OCI-LY1 (cell line): ENCODE data around the gene COL16A1.
A peak's percentile ranks its signal among the peaks of the same experiment; 100 is the strongest.

Experiments
- H2AFZ ChIP-seq: fragments of 200-600 bp; sonication (generic), shearing (Covaris generic); 2 replicates; pipeline ENCODE4 v1.6.0; 2014; ENCODE audit warnings: antibody characterized with exemption, mild to moderate bottlenecking, low read length
- H3F3A ChIP-seq: fragments of 200-600 bp; sonication (generic), shearing (Covaris generic); 2 replicates; pipeline ENCODE4 v1.6.0; 2014; ENCODE audit warnings: mild to moderate bottlenecking, antibody characterized with exemption, low read length, moderate library complexity; ENCODE audit not compliant: insufficient read depth
- H3K27ac ChIP-seq: fragments of 200-600 bp; sonication (generic); 2 replicates; pipeline ENCODE4 v1.5.1; 2014; ENCODE audit warnings: low read length, mixed run types, mild to moderate bottlenecking, low read depth; ENCODE audit not compliant: poor library complexity, severe bottlenecking
- H3K27me3 ChIP-seq: fragments of 200-600 bp; sonication (generic); 2 replicates; pipeline ENCODE4 v1.6.0; 2014; ENCODE audit warnings: antibody characterized with exemption, mild to moderate bottlenecking, low read length, moderate library complexity; ENCODE audit not compliant: insufficient read depth
- H3K36me3 ChIP-seq: fragments of 200-600 bp; sonication (generic); 2 replicates; pipeline ENCODE4 v1.6.1; 2014; ENCODE audit warnings: mild to moderate bottlenecking, antibody characterized with exemption, low read length, moderate library complexity, mixed read lengths; ENCODE audit not compliant: insufficient read depth
- H3K4me1 ChIP-seq: fragments of 200-600 bp; sonication (generic); 2 replicates; pipeline ENCODE4 v1.5.1; 2014; ENCODE audit warnings: mild to moderate bottlenecking, low read length, moderate library complexity; ENCODE audit not compliant: insufficient read depth, severe bottlenecking
- H3K4me2 ChIP-seq: fragments of 200-600 bp; sonication (generic), shearing (Covaris generic); 2 replicates; pipeline ENCODE4 v1.6.1; 2014; ENCODE audit warnings: low read length
- H3K4me3 ChIP-seq: fragments of 200-600 bp; sonication (generic); 2 replicates; pipeline ENCODE4 v1.5.1; 2014; ENCODE audit warnings: low read length, low read depth, mild to moderate bottlenecking, mixed read lengths; ENCODE audit not compliant: poor library complexity, severe bottlenecking
- H3K79me2 ChIP-seq: fragments of 200-600 bp; shearing (Covaris generic); 2 replicates; pipeline ENCODE4 v1.6.1; 2016; ENCODE audit warnings: mixed run types, low read length, mixed read lengths; ENCODE audit not compliant: insufficient read depth
- H3K9ac ChIP-seq: fragments of 200-600 bp; sonication (generic), shearing (Covaris generic); 2 replicates; pipeline ENCODE4 v1.6.1; 2014; ENCODE audit warnings: mild to moderate bottlenecking, low read length, mixed read lengths
- H3K9me2 ChIP-seq: fragments of 200-600 bp; sonication (generic), shearing (Covaris generic); 2 replicates; pipeline ENCODE4 v1.6.1; 2014; ENCODE audit warnings: low read depth, mild to moderate bottlenecking, low read length, mixed read lengths
- H3K9me3 ChIP-seq: fragments of 200-600 bp; shearing (Covaris generic); 2 replicates; pipeline ENCODE4 v1.6.1; 2014; ENCODE audit warnings: low read length, mixed read lengths
- H4K20me1 ChIP-seq: fragments of 200-600 bp; sonication (generic), shearing (Covaris generic); 2 replicates; pipeline ENCODE4 v1.6.0; 2016; ENCODE audit warnings: mild to moderate bottlenecking, low read length; ENCODE audit not compliant: insufficient read depth
- EZH2 ChIP-seq: fragments of 200-600 bp; sonication (generic), shearing (Covaris generic); IDR thresholded peaks from 2 replicates; pipeline ENCODE4 v1.8.0; 2017; ENCODE audit warnings: borderline replicate concordance, mixed run types, mild to moderate bottlenecking, antibody characterized with exemption, low read length, moderate library complexity, mixed read lengths
- TF ChIP-seq, protein P1 (sequence below): fragments of 200-600 bp; sonication (generic), shearing (Covaris generic); IDR thresholded peaks from 2 replicates; pipeline ENCODE4 v1.5.1; 2017; ENCODE audit warnings: mild to moderate bottlenecking, antibody characterized with exemption, low read length, moderate library complexity, mixed read lengths

The COL16A1 gene

DNA sequence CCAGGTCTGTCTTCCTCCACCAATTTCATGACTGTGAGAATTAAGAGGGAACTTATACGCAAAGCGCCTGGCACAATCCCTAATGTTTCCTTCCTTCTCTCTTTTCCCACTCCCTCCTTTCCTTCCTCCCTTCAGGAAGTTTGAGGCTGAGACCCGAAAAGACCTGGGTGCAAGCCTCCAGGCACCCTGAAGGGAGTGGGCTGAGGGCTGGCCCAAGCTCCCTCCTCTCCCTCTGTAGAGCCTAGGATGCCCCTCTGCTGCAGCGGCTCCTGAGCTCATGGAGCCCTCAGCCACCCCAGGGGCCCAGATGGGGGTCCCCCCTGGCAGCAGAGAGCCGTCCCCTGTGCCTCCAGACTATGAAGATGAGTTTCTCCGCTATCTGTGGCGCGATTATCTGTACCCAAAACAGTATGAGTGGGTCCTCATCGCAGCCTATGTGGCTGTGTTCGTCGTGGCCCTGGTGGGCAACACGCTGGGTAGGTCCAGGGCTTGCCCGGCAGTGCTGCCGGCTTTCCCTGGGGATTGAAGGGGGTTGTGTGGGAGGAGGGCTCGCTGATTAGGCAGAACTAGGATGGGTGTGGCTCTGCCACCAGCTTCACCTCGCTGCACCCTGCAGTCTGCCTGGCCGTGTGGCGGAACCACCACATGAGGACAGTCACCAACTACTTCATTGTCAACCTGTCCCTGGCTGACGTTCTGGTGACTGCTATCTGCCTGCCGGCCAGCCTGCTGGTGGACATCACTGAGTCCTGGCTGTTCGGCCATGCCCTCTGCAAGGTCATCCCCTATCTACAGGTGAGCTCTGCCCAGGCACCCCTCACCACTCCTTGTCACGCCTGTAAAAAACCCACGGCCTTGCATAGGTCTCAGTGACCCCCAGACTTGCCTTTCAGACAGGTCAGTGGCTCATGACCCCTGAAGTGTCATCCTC, 84.6 kb downstream of the COL16A1 start:
- Histone ChIP-seq H3K27me3 (peaks cover 8% of the 10 kb centered on the region), H3K27ac (no peak overlapping the region), H3K9ac (no peak overlapping the region), H3K4me1 (peaks cover 11% of the 10 kb centered on the region), H3K9me2 (no peaks in the 10 kb centered on the region), H3K79me2 (no peaks in the 10 kb centered on the region), H4K20me1 (no peaks in the 10 kb centered on the region), H3K4me2 (no peak overlapping the region), H3K9me3 (no peaks in the 10 kb centered on the region), H3K4me3 (no peak overlapping the region), H3K36me3 (no peaks in the 10 kb centered on the region; the same call in 1 of the 2 replicates), H3F3A (no peaks in the 10 kb centered on the region), H2AFZ (no peak overlapping the region)
- TF ChIP-seq, protein P1, sequence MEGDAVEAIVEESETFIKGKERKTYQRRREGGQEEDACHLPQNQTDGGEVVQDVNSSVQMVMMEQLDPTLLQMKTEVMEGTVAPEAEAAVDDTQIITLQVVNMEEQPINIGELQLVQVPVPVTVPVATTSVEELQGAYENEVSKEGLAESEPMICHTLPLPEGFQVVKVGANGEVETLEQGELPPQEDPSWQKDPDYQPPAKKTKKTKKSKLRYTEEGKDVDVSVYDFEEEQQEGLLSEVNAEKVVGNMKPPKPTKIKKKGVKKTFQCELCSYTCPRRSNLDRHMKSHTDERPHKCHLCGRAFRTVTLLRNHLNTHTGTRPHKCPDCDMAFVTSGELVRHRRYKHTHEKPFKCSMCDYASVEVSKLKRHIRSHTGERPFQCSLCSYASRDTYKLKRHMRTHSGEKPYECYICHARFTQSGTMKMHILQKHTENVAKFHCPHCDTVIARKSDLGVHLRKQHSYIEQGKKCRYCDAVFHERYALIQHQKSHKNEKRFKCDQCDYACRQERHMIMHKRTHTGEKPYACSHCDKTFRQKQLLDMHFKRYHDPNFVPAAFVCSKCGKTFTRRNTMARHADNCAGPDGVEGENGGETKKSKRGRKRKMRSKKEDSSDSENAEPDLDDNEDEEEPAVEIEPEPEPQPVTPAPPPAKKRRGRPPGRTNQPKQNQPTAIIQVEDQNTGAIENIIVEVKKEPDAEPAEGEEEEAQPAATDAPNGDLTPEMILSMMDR, result no peak
- TF ChIP-seq EZH2, result no peak

DNA sequence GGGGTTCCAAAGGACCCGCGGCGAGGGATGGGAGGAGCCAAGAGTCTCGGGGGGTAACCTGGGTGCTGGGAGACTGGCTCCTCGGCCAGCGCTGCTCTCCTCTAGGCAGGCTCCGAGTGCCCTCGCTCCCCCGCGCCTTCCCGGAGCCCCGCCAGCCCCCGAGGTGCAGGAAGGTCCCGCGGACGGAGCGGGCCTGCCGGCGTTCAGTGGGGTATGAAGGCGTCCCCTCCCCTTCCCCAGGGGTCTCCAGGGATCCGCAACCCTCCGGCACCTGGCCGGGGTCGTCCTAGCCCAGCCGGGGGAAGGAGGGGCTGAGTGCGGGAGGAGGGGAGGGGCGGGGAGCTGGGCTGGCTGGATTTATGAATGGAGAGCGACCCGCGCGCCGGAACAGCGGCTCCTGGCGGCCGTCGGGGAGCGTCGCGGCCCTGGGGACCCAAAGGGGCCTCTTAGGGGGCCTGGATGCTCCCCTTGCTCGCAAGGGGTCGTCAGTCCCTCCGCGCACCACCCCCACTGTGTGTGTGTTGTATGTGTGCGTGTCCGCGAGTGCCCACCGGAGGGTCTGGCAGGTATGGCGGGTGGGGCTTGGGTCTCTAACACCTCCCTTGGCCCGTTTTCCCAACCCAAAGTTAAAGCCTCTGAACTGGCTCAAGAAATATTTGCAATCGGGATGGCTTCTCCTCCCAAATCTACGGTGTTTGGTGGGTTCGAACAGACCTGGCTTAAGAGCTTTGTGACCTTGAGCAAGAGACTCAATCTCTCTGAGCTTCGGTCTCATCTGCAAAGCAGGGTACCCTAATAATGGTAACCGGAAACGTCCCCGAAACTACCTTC, 85.7 kb downstream of the COL16A1 start:
- H3K4me3 ChIP-seq, result peak overlapping the region; percentile 36
- no peak overlapping the region for H3K9ac ChIP-seq
- no peaks in the 10 kb centered on the region for H3K79me2 ChIP-seq
- no peaks in the 10 kb centered on the region for H3K9me3 ChIP-seq
- no peaks in the 10 kb centered on the region for H3F3A ChIP-seq
- peaks cover 8% of the 10 kb centered on the region for H3K27me3 ChIP-seq
- no peaks in the 10 kb centered on the region for H3K36me3 ChIP-seq
- peaks cover 11% of the 10 kb centered on the region for H3K4me1 ChIP-seq
- TF ChIP-seq EZH2, result no peak
- TF ChIP-seq, protein P1, result peak; percentile 86
- no peaks in the 10 kb centered on the region for H4K20me1 ChIP-seq
- no peak overlapping the region for H3K27ac ChIP-seq
- no peak overlapping the region for H2AFZ ChIP-seq
- no peaks in the 10 kb centered on the region for H3K9me2 ChIP-seq
- peak overlapping the region; percentile 51 for H3K4me2 ChIP-seq

DNA sequence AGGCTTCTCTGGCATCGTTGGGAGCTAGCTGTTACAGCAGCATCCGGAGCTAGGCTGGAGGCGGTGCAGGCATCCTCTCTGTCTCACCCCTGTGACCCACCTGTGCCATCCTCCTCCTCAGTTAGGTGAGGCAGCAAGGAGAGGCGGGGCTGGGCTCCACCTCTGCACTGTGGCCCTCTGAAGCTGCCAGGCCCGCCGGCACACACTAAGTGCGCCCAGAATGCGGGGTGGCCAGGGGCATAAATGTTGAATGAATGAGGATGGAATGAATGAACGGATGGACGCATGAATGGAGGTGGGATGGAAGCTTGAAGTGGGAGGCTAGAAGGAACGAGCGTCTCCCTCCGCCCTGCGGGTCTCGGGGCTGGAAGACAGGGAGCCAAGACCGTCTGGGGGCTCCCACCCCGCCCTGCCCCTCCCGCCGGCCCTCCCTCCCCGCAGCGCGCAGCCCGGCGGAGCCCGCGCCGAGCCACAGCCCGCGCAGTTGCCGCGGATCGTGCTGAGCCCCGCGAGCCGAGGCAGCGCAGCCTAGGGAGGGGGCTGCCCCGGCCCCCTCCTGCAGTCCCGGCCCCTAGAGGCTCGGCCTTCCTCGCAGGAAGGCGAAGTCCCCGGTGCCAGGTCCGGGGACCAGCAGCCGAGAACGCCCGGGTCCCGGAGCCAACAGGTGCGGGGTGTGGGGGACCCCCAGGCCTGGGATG, 86.5 kb downstream of the COL16A1 start, which contains the start of gene HCRTR1:
Gene HCRTR1 (plus strand): TSS at position 472 of the 698 bp plus-strand sequence. CDS start 1,504 bp downstream, outside the sequence.
- no peaks in the 10 kb centered on the region for H3K9me2 ChIP-seq
- no peak within 1 kb of the TSS for H3K9ac ChIP-seq
- H3K27me3 ChIP-seq, result peaks cover 8% of the 10 kb centered on the region
- H3K36me3 ChIP-seq, result no peaks in the 10 kb centered on the region
- H3K27ac ChIP-seq, result no peak within 1 kb of the TSS
- TF ChIP-seq, protein P1, result no peak
- no peak for TF ChIP-seq EZH2
- peak within 1 kb of the TSS; percentile 36 for H3K4me3 ChIP-seq
- H3K9me3 ChIP-seq, result no peaks in the 10 kb centered on the region
- no peaks in the 10 kb centered on the region for H3F3A ChIP-seq
- no peak within 1 kb of the TSS for H2AFZ ChIP-seq
- no peaks in the 10 kb centered on the region for H4K20me1 ChIP-seq
- H3K4me1 ChIP-seq, result peaks cover 11% of the 10 kb centered on the region
- no peaks in the 10 kb centered on the region for H3K79me2 ChIP-seq
- H3K4me2 ChIP-seq, result peak within 1 kb of the TSS; percentile 51
